ENCODE data around the gene SHOC2.

The SHOC2 gene

DNA sequence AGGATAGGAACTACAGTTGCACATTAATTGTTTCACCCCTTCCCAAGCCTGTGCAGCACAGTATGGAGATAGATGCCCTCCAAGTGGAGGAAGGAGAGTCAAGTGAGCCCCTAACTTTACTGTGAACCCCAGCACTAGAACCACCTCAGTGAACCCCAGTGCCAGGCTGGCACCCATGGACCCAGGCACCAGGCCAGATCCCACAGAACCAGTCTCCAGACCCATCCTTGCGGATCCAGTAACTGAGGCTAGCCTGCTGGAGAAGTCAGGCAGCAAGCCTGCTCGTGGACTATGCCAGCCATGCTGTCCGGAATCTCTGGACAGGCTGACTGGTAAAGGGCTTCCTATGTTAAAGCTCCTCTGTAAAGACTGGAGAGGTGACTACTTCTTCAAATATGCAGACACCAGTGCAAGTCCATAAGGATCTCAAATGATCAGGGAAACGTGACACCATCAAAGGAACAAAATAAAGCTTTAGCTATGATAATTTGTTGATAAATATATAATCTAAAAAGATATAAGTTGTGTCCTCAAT is 27.7 kb downstream of the SHOC2 start:
- no peak for DNase-seq

GRCh38 chr10:110951381-110951780 is 32.0 kb downstream of the SHOC2 start:
- DNase-seq, result no peak

GRCh38 chr10:110957606-110958005 is 38.2 kb downstream of the SHOC2 start:
- no peak for DNase-seq

GRCh38 chr10:110959379-110960332 is 40.3 kb downstream of the SHOC2 start:
- no peak for DNase-seq

- no peak for DNase-seq
Measured at GRCh38 chr10:110960333-110960712, 40.9 kb downstream of the SHOC2 start.

DNA sequence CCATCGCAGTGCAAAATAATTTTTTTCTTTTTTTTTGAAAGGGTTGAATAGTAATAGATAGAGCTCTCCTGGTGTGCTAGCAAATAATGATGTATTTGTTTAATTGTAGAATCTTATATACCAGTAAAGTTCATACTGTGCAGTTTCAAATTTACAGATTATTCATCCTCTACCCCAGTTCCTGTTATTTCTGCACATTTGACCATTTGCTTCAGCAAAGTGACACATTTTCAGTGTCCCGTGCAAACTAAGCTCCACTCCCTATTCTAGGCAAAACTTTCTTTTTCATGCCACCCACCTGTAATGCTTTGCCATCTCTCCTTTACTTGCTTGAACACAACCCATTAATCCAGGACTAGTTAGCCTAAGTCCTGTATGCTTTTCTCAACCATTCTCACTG is 43.0 kb downstream of the SHOC2 start:
- no peak for DNase-seq

DNA sequence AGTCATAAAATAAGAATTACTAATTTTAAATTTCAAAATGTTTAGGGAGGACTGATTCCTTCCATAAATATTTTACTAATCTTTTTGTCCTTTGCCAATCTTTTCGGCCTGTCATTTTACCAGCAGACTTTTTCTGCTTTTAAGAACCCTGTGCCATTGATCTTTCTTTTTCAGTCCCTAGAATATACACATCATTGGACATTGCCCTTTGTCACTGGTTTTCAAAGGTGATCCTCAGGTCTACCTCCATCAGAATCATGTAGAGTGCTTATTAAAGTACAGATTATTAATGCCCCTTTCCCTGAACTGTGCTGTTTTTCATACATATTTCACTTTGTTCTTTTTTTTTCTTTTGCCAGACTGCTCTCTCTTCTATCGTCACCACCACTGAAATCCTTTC is 43.8 kb downstream of the SHOC2 start:
- DNase-seq, result no peak

DNA sequence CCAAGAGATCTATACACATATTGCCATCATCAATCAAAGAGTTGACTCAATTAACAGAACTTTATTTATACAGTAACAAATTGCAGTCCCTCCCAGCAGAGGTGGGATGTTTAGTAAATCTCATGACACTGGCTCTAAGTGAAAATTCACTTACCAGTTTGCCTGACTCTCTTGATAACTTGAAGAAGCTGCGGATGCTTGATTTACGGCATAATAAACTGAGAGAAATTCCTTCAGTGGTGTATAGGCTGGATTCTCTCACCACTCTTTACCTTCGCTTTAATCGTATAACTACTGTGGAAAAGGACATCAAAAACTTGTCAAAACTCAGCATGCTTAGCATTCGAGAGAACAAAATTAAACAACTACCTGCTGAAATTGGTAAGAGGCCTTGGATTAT is 45.3 kb downstream of the SHOC2 start:
- DNase-seq, result no peak

- no peak for DNase-seq
Measured at GRCh38 chr10:110965216-110965615, 45.8 kb downstream of the SHOC2 start.

GRCh38 chr10:110966146-110966545 is 46.7 kb downstream of the SHOC2 start:
- DNase-seq, result no peak

DNA sequence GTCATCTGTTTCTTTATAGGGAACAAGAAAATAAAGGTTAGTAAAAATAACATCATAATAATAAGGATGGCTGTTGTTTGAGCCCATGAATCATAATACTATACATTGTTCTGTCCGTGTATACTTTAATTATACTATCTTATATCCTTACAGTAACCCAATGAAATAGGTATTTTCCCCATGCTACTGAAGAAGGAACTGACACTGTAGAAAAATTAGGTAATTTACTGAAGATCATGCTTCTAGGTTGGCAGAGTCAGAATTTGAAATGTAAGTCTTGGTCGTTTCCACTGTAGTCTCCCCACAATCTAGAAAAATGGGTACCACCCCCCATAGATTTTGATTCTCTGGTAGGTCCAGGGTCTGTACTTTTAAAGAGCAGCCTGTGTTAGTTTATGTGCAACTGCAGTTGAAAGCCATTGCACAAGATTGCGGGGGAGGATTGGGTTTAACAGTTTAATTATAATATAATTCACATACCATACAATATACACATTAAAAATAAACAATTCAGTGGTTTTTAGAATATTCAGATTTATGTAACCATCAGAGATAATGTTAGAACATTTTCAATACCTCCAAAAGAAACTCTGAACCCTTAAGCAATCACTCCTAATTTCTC is 47.7 kb downstream of the SHOC2 start:
- no peak for DNase-seq

DNA sequence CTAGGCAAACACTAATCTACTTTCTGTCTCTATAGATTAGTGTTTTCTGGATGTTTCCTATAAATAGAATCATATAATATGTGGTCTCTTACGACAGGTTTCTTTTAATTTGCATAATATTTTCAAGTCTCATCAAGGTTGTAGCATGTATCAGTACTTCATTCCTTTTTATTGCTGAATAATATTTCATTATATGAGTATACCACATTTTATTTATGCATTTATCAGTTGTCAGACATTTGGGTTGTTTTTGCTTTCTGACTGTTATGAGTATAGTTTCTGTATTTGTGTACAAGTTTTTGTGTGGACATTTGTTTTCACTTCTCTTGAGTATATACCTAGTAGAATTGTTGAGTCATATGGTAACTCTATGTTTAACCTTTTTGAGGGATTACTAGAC is 48.2 kb downstream of the SHOC2 start:
- DNase-seq, result no peak

DNA sequence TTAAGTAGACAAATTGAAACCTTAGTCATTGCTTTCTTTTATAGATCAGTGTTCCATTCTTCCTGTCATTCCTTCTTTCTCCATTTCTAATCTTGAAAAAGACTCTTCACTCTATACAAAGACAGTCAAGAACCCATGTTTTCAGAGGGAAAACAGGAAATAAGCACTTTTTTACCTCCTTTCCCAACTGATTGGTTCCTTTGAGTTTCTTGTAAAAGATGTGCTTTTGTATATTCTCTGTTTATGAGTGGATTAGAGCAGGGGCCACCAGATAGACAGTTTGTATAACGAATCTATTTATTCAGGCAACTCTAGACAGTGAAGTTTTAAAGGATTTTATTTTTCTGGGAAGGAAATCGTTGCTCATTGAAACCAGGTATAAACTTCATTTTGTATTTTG is 49.8 kb downstream of the SHOC2 start:
- no peak for DNase-seq

GRCh38 chr10:110971638-110972037 is 52.2 kb downstream of the SHOC2 start:
- DNase-seq, result no peak

GRCh38 chr10:110972231-110973134 is 53.1 kb downstream of the SHOC2 start:
- no peak for DNase-seq

DNA sequence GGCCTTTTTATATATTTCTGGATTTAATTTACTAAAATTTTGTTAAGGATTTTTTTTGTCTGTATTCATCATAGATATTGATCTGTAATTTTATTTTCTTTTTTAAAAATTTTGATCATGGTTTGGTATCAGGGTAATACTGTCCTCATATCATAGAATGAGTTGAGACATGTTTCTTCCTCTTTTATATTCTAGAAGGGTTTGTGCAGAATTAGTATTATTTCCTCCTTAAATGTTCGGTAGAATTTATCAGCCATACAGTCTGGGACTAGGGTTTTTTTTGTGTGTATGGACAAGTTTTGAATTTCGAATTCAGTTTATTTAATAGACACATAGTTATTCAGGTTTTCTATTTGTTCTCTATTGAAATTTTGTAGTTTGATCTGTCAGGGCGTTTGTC is 54.0 kb downstream of the SHOC2 start:
- no peak for DNase-seq

- DNase-seq, result no peak
Measured at GRCh38 chr10:110976577-110976976, 57.2 kb downstream of the SHOC2 start.

GRCh38 chr10:110977662-110978061 is 58.3 kb downstream of the SHOC2 start:
- no peak for DNase-seq

- DNase-seq, result no peak
Measured at GRCh38 chr10:110978204-110978603, 58.8 kb downstream of the SHOC2 start.

- DNase-seq, result no peak
Measured at GRCh38 chr10:110979611-110980010, 60.2 kb downstream of the SHOC2 start.

DNA sequence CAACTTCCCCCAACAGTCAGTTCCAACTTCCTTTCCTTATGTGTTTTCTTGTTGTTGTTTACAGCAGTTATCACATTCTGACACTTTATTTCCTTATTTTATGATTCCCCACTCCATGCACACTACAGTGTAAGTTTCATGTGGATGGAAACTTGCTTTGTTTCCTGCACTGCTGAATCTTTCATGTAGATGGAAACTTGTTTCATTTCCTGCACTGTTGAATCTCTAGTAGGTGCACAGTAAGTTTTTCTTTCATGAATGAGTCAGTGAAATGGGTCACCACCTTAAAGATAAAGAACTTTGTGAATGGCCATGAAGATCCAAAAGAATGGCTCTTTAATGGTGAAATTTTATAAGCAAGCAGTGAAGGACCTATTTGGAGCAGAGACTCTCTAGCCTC is 61.4 kb downstream of the SHOC2 start:
- no peak for DNase-seq

DNA sequence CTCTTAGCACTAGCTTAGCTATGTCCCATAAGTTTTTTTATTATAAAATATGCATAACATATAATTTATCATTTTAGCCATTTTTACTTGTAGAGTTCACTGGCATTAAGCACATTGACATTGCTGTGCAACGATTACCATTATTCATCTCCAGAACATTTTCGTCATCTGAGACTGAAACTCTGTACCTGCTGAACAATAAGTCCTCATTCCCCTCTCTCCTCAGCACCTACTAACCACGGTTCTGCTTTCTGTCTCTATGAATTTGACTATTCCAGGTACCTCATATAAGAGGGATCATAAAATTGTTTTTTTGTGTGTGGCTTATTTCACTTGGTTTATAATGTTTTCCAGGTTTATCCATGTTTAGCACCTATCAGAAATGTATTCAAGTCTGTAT is 64.1 kb downstream of the SHOC2 start:
- DNase-seq, result no peak
